Thyroid gland (tissue), 4 donors: ENCODE data around the gene DIS3L2.

Experiments used
- POLR2A ChIP-seq, 2 donors: fragments of 450-650 bp; IDR thresholded peaks; one replicate each; pipeline ENCODE4 v1.6.1; 2017; ENCODE audit warnings: antibody characterized with exemption in 2 of 2, mild to moderate bottlenecking in 2 of 2, moderate library complexity in 1 of 2
- TF ChIP-seq, protein P1 (sequence below), 6 experiments: fragments of 200-600 bp in 3 of 6; fragments of 450-650 bp in 3 of 6; sonication (generic) in 3 of 6; IDR thresholded peaks; one replicate each; pipeline ENCODE4 v1.5.1; 2016 to 2019; ENCODE audit warnings: antibody characterized with exemption in 6 of 6, mild to moderate bottlenecking in 2 of 6, inconsistent platforms in 1 of 6, moderate library complexity in 1 of 6

GRCh38 chr2:231947694-231948093, 13.8 kb upstream of the DIS3L2 start:
- TF ChIP-seq, protein P1, sequence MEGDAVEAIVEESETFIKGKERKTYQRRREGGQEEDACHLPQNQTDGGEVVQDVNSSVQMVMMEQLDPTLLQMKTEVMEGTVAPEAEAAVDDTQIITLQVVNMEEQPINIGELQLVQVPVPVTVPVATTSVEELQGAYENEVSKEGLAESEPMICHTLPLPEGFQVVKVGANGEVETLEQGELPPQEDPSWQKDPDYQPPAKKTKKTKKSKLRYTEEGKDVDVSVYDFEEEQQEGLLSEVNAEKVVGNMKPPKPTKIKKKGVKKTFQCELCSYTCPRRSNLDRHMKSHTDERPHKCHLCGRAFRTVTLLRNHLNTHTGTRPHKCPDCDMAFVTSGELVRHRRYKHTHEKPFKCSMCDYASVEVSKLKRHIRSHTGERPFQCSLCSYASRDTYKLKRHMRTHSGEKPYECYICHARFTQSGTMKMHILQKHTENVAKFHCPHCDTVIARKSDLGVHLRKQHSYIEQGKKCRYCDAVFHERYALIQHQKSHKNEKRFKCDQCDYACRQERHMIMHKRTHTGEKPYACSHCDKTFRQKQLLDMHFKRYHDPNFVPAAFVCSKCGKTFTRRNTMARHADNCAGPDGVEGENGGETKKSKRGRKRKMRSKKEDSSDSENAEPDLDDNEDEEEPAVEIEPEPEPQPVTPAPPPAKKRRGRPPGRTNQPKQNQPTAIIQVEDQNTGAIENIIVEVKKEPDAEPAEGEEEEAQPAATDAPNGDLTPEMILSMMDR (IDR thresholded peaks at IDR 0.05) = no peak
- no peak for TF ChIP-seq POLR2A (IDR thresholded peaks at IDR 0.05)
